NT2/D1 (cell line): ENCODE results near the gene ITGB1BP2.
"Not testable (repeated sequence)": the region's sequence is repeated elsewhere in the genome, so short reads cannot be mapped to it uniquely, and the experiment has no call there.

Experiments used
- DNase-seq: peaks from one replicate; pipeline ENCODE4 v3.0.0-alpha.2; 2011; ENCODE audit warnings: low read depth, low spot score
- H3K27me3 ChIP-seq: 2 replicates; pipeline ENCODE4 v1.6.0; 2011; ENCODE audit warnings: mild to moderate bottlenecking; ENCODE audit not compliant: insufficient read length, insufficient read depth
- H3K36me3 ChIP-seq: 2 replicates; pipeline ENCODE4 v1.6.1; 2011; ENCODE audit warnings: mild to moderate bottlenecking, low read length, mixed read lengths; ENCODE audit not compliant: insufficient read depth, insufficient read length
- H3K4me1 ChIP-seq: 2 replicates; pipeline ENCODE4 v1.5.1; 2011; ENCODE audit not compliant: insufficient read depth, insufficient read length
- H3K4me3 ChIP-seq: 2 replicates; pipeline ENCODE4 v1.5.1; 2011; ENCODE audit warnings: low read depth; ENCODE audit not compliant: insufficient read length
- H3K9ac ChIP-seq: 2 replicates; pipeline ENCODE4 v1.6.0; 2011; ENCODE audit warnings: low read depth; ENCODE audit not compliant: insufficient read length
- H3K9me3 ChIP-seq: 2 replicates; pipeline ENCODE4 v1.5.1; 2011; ENCODE audit warnings: mild to moderate bottlenecking, low read length; ENCODE audit not compliant: insufficient read depth
- SUZ12 ChIP-seq: IDR thresholded peaks from 2 replicates; pipeline ENCODE4 v1.6.1; 2011; ENCODE audit not compliant: insufficient read length, insufficient read depth; ENCODE audit errors: extremely low read depth
- YY1 ChIP-seq: IDR thresholded peaks from 2 replicates; pipeline ENCODE4 v1.6.1; 2011; ENCODE audit not compliant: insufficient read length, insufficient read depth
- ZNF274 ChIP-seq: IDR thresholded peaks from 2 replicates; pipeline ENCODE4 v1.6.1; 2011; ENCODE audit warnings: mild to moderate bottlenecking, low read depth, low read length

The ITGB1BP2 gene

DNA sequence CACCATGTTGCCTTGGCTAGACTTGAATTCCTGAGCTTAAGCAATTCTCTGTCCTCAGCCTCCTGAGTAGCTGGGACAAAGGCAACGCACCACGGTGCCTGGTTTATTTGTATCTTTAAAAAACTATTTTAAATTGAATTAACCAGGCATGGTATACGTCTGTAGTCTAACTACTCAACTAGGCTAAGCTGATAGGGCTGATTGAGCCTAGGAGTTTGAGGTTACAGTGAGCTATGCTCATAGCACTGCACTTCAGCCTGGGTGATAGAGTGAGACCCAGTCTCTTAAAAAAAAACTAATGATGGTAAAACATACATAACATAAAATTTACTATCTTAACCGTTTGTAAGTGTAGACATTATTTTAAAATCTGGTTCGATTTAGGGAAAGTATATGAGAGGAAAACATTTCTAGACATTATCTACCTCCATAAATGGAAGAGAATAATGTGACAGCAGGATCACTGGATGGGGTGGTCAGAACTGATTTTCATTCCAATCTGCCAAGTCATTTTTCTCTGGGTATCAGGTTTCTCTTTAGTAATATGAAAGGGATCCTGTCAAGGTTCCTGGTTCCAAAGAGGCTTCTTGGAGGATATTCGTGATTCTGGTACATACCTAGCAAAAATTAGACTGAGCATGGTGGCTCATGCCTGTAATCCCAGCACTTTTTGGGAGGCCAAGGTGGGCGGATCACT, 8.7 kb upstream of the ITGB1BP2 start:
- DNase-seq, result no peak
- no peak for TF ChIP-seq YY1
- no peak for TF ChIP-seq ZNF274
- TF ChIP-seq SUZ12, result no peak
- no peak overlapping the region for H3K9ac ChIP-seq
- H3K4me1 ChIP-seq, result no peaks in the 10 kb centered on the region
- H3K27me3 ChIP-seq, result no peaks in the 10 kb centered on the region
- no peaks in the 10 kb centered on the region for H3K9me3 ChIP-seq
- H3K4me3 ChIP-seq, result no peak overlapping the region
- peaks cover 88% of the 10 kb centered on the region for H3K36me3 ChIP-seq

DNA sequence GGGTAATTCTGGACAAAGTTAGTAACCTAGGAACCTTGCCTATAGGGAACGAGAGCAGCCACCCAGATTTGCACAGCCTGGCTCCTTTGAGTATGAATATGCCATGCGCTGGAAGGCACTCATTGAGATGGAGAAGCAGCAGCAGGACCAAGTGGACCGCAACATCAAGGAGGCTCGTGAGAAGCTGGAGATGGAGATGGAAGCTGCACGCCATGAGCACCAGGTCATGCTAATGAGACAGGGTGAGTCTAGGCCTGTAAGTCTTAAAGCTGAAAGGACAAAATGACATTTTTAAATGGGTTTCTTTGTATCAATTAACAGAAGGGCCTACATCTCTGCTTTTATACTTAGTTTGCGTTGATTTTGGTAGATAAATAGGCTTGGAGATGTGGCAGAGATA, 4.7 kb upstream of the ITGB1BP2 start:
- Histone ChIP-seq H3K4me3 (no peak overlapping the region), H3K36me3 (peaks cover 94% of the 10 kb centered on the region), H3K27me3 (no peaks in the 10 kb centered on the region), H3K9me3 (no peaks in the 10 kb centered on the region), H3K9ac (no peak overlapping the region), H3K4me1 (peaks cover 2% of the 10 kb centered on the region)
- TF ChIP-seq YY1 (no peak), ZNF274 (no peak), SUZ12 (no peak)
- DNase-seq, result no peak

DNA sequence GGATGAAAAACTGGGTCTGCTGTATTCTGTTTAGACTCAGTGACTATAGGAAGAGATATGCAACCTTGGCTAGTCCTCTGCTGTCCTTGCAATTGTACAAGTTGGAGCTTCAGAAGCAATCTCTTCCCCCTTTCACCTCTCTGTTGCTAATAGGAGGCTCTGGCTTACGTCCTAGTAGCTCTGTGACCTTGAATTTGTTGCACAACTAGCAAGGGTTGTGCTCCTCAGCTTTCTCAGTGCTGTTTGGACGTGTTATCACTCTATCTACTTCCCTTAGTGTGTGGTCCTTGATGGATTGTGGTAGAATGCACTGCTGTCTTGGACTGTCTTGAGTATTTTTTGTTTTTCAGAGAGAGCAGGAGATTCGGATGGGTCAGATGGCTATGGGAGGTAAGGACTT, 3.4 kb upstream of the ITGB1BP2 start:
- TF ChIP-seq YY1 (no peak), ZNF274 (no peak), SUZ12 (no peak)
- H3K27me3 ChIP-seq, result no peaks in the 10 kb centered on the region
- no peak overlapping the region for H3K4me3 ChIP-seq
- no peak overlapping the region for H3K9ac ChIP-seq
- no peaks in the 10 kb centered on the region for H3K9me3 ChIP-seq
- peaks cover 92% of the 10 kb centered on the region for H3K36me3 ChIP-seq
- H3K4me1 ChIP-seq, result peaks cover 2% of the 10 kb centered on the region
- DNase-seq, result no peak

DNA sequence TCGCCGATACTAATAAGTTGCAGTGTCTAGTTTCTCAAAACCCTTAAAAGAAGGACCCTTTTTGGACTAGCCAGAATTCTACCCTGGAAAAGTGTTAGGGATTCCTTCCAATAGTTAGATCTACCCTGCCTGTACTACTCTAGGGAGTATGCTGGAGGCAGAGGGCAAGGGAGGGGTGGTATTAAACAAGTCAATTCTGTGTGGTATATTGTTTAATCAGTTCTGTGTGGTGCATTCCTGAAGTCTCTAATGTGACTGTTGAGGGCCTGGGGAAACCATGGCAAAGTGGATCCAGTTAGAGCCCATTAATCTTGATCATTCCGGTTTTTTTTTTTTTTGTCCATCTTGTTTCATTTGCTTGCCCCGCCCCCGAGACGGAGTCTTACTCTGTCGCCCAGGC, 1.5 kb upstream of the ITGB1BP2 start:
- not testable (repeated sequence) for H3K9ac ChIP-seq, DNase-seq
- peaks cover 92% of the 10 kb centered on the region for H3K36me3 ChIP-seq

DNA sequence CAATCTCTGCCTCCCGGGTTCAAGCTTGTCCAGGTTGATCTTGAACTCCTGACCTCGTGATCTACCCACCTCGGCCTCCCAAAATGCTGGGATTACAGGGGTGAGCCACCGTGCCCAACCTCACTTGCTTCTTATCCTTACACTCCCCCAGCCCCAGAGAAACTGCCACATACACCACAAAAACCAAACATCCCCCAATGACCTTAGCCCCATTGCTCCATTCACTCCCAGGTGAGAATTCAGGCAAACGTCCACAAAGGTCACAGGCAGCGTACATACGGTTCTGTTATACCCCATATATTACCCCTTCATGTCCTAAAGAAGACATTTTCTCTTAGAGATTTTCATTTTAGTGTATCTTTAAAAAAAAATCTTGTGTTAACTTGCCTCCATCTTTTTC, 1.1 kb upstream of the ITGB1BP2 start:
- H3K9me3 ChIP-seq, H3K9ac ChIP-seq, H3K27me3 ChIP-seq, H3K4me3 ChIP-seq, DNase-seq, H3K4me1 ChIP-seq: not testable (repeated sequence)
- H3K36me3 ChIP-seq, result peaks cover 92% of the 10 kb centered on the region

More for the DNA sequence above, 1.5 kb upstream of the ITGB1BP2 start:
- not testable (repeated sequence) for H3K27me3 ChIP-seq, H3K4me1 ChIP-seq, H3K4me3 ChIP-seq, H3K9me3 ChIP-seq

DNA sequence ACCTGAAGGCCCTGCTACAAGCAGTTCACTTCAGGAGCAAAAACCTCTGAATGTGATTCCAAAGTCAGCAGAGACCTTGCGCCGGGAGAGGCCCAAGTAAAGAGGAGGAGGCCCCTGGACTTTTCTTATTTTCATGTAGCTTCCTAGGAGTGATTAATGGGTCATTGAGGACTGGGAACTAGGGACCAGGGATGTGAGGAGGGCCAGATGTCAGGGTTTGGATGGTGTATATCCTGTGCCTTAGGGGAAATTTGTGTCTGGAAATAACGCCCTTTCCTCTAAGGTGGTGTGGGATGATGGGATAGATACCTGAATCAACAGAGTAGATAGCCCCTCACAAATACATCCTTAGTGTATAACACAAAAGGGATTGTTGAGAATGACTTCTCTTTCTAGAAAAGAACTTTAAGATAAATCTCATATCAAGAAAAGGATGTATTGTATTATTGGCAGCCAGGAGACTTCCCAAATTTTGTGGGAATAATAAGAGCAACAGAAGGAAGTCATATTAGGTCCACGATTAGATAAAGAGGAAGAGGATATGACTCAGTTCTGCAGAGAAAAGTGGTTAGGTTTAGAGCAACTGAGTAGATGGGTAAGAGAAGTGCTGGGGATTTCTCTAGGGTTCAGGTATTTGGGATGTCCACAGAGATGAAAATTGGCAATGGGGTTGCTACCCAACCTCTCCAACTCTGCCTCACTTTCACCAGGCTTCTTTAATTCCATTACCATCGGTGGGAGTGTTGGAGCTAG, 1.1 kb downstream of the ITGB1BP2 start:
- no peak for DNase-seq
- H3K36me3 ChIP-seq, result peaks cover 75% of the 10 kb centered on the region
- TF ChIP-seq YY1, result no peak
- TF ChIP-seq ZNF274, result no peak
- TF ChIP-seq SUZ12, result no peak
- H3K27me3 ChIP-seq, result no peaks in the 10 kb centered on the region
- peaks cover 2% of the 10 kb centered on the region for H3K4me1 ChIP-seq
- H3K4me3 ChIP-seq, result no peak overlapping the region
- H3K9ac ChIP-seq, result no peak overlapping the region
- H3K9me3 ChIP-seq, result no peaks in the 10 kb centered on the region

DNA sequence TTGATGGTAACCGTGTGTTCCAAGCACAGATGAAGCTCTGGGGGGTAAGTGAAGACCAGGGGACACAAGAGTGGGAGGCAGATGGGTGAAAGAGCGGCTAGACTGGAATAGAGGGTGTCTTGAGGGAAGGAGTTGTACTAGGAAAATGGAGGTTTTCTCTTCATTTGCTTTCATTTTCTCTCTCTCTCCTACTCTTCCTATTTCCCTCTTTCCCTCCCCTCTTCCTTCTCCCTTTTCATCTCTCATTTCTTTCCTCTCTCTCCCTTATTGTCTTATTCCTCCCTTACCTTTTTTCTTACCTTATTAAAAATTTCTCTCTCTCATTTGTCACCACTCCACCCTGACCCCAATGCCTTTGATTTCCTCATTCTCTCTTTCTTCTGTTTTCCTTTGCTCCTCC, 3.0 kb downstream of the ITGB1BP2 start:
- Histone ChIP-seq H3K9ac (no peak overlapping the region), H3K4me3 (no peak overlapping the region), H3K36me3 (peaks cover 56% of the 10 kb centered on the region), H3K4me1 (no peaks in the 10 kb centered on the region), H3K9me3 (no peaks in the 10 kb centered on the region), H3K27me3 (no peaks in the 10 kb centered on the region)
- no peak for DNase-seq
- TF ChIP-seq YY1 (no peak), ZNF274 (no peak), SUZ12 (no peak)
